SK-N-SH treated with all-trans-retinoic acid at 6 μM for 48 hours (cell line): ENCODE measurements around the gene CORO7.

Source experiments
- ATAC-seq: fragments of 200-7000 bp; cut with Tn5 transposase; 3 replicates; pipeline ENCODE4 v1.9.1; 2020; ENCODE audit warnings: mild to moderate bottlenecking, moderate library complexity
- BACH2 ChIP-seq: fragments of 250-450 bp; sonication (Bioruptor Pico); IDR thresholded peaks from 2 replicates; pipeline ENCODE4 v1.9.0; 2021; ENCODE audit warnings: mild to moderate bottlenecking, borderline replicate concordance
- CSDC2 ChIP-seq: fragments of 250-450 bp; sonication (Bioruptor Pico); IDR thresholded peaks from 2 replicates; pipeline ENCODE4 v1.5.0; 2020; ENCODE audit warnings: mild to moderate bottlenecking, moderate library complexity
- CSRNP3 ChIP-seq: fragments of 250-450 bp; sonication (Bioruptor Pico); IDR thresholded peaks from 2 replicates; pipeline ENCODE4 v1.5.1; 2021; ENCODE audit warnings: mild to moderate bottlenecking, moderate library complexity
- ESRRG ChIP-seq: fragments of 250-450 bp; sonication (Bioruptor Pico); IDR thresholded peaks from 2 replicates; pipeline ENCODE4 v1.6.1; 2021; ENCODE audit warnings: mild to moderate bottlenecking
- GLIS3 ChIP-seq: fragments of 250-450 bp; sonication (Bioruptor Pico); IDR thresholded peaks from 2 replicates; pipeline ENCODE4 v1.5.0; 2020; ENCODE audit warnings: mild to moderate bottlenecking, moderate library complexity
- ISL1 ChIP-seq: fragments of 250-450 bp; sonication (Bioruptor Pico); IDR thresholded peaks from 2 replicates; pipeline ENCODE4 v2.1.2; 2022; ENCODE audit warnings: mild to moderate bottlenecking, moderate library complexity
- OSR1 ChIP-seq: fragments of 250-450 bp; sonication (Bioruptor Pico); IDR thresholded peaks from 2 replicates; pipeline ENCODE4 v1.8.0; 2022; ENCODE audit warnings: moderate library complexity, mild to moderate bottlenecking, inconsistent platforms
- PATZ1 ChIP-seq: fragments of 250-450 bp; sonication (Bioruptor Pico); IDR thresholded peaks from 2 replicates; pipeline ENCODE4 v1.8.0; 2020; ENCODE audit warnings: mild to moderate bottlenecking, moderate library complexity, borderline replicate concordance
- POU6F1 ChIP-seq: fragments of 250-450 bp; sonication (Bioruptor Pico); IDR thresholded peaks from 2 replicates; pipeline ENCODE4 v1.8.0; 2021; ENCODE audit warnings: low read depth, mild to moderate bottlenecking, moderate library complexity, borderline replicate concordance
- PPARA ChIP-seq: fragments of 250-450 bp; sonication (Bioruptor Pico); IDR thresholded peaks from 2 replicates; pipeline ENCODE4 v1.5.0; 2020; ENCODE audit warnings: mild to moderate bottlenecking, borderline replicate concordance
- RARB ChIP-seq: fragments of 250-450 bp; sonication (Bioruptor Pico); IDR thresholded peaks from 2 replicates; pipeline ENCODE4 v1.8.0; 2021; ENCODE audit warnings: mild to moderate bottlenecking, moderate library complexity
- SNAI2 ChIP-seq: fragments of 250-450 bp; sonication (Bioruptor Pico); IDR thresholded peaks from 2 replicates; pipeline ENCODE4 v1.5.0; 2020; ENCODE audit warnings: mild to moderate bottlenecking, moderate library complexity
- TCF4 ChIP-seq: fragments of 250-450 bp; sonication (Bioruptor Pico); IDR thresholded peaks from 2 replicates; pipeline ENCODE4 v1.8.0; 2021; ENCODE audit warnings: mild to moderate bottlenecking, moderate library complexity, borderline replicate concordance
- TOX ChIP-seq: fragments of 250-450 bp; sonication (Bioruptor Pico); IDR thresholded peaks from 2 replicates; pipeline ENCODE4 v1.8.0; 2021; ENCODE audit warnings: mild to moderate bottlenecking, moderate library complexity, borderline replicate concordance
- TSHZ2 ChIP-seq: fragments of 250-450 bp; sonication (Bioruptor Pico); IDR thresholded peaks from 2 replicates; pipeline ENCODE4 v1.5.0; 2020; ENCODE audit warnings: mild to moderate bottlenecking, moderate library complexity
- ZC3H10 ChIP-seq: fragments of 250-450 bp; sonication (Bioruptor Pico); IDR thresholded peaks from 2 replicates; pipeline ENCODE4 v1.5.1; 2021; ENCODE audit warnings: mild to moderate bottlenecking, moderate library complexity
- ZFP3 ChIP-seq: fragments of 250-450 bp; sonication (Bioruptor Pico); IDR thresholded peaks from 2 replicates; pipeline ENCODE4 v1.5.0; 2020; ENCODE audit warnings: mild to moderate bottlenecking, moderate library complexity
- ZFP30 ChIP-seq: fragments of 450-650 bp; formaldehyde crosslinking; IDR thresholded peaks from 2 replicates; pipeline ENCODE4 v1.5.0; 2022; ENCODE audit warnings: mild to moderate bottlenecking, moderate library complexity
- ZNF565 ChIP-seq: fragments of 450-650 bp; formaldehyde crosslinking; conservative IDR thresholded peaks from 2 replicates; pipeline ENCODE4 v1.5.0; 2020; ENCODE audit warnings: low read depth, mild to moderate bottlenecking, moderate library complexity
- ZNF70 ChIP-seq: fragments of 450-650 bp; formaldehyde crosslinking; IDR thresholded peaks from 2 replicates; pipeline ENCODE4 v1.5.0; 2020; ENCODE audit warnings: mild to moderate bottlenecking, moderate library complexity
- TF ChIP-seq, protein P1 (sequence below): fragments of 250-450 bp; sonication (Bioruptor Pico); IDR thresholded peaks from 2 replicates; pipeline ENCODE4 v1.5.1; 2020; ENCODE audit warnings: low read depth, mild to moderate bottlenecking, moderate library complexity

The CORO7 gene

DNA sequence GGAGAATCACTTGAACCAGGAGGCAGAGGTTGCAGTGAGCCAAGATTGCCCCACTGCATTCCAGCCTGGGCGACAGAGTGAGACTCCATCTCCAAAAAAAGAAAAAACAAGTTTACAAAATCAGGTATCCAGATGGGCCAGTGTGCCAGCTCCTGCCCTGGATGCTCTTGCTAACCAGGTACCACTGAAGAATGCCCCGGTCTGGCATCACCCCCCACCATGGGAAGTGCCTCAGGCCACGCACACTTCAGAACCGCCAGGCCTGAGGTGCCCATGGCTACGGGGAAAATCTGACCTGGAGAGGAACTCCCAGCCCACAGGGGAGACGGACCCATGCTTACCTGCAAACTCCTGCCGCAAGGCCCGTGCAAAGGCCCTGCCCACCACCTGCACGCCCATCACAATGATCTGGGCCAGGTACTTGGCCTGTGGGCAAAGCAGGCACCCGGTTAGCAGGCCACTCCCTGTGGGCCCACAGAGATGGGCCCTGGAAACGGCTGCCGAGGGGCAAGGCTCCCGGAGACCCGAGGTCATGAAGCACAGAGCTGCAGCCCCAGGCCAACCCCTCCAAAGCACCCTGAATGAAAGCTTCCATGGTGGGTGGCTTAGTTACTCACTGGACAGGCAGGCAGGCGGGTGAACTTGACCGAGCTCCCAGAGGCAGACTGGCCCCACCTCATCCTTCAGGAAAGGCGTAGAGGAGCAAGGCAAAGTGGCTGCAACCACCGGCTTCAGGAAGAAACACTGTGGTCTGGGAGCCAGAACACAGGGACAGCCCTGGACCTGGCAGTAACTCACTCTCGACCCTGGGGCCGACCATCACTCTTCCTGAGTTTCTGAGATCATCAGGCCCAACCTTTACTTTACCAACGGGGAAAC lies 73.3 kb downstream of the CORO7 start:
- ATAC-seq, result no peak
- no peak for TF ChIP-seq TSHZ2
- no peak for TF ChIP-seq CSRNP3
- TF ChIP-seq ZNF565, result no peak
- TF ChIP-seq TCF4, result no peak
- no peak for TF ChIP-seq PPARA (CRISPR knock-in tag)
- no peak for TF ChIP-seq ZFP30 (CRISPR knock-in tag)
- TF ChIP-seq PATZ1 (CRISPR knock-in tag), result no peak
- TF ChIP-seq OSR1 (CRISPR knock-in tag), result no peak
- TF ChIP-seq ZC3H10 (CRISPR knock-in tag), result no peak
- no peak for TF ChIP-seq CSDC2 (CRISPR knock-in tag)
- no peak for TF ChIP-seq TOX (CRISPR knock-in tag)
- no peak for TF ChIP-seq BACH2
- TF ChIP-seq ESRRG, result no peak
- no peak for TF ChIP-seq GLIS3
- TF ChIP-seq SNAI2 (CRISPR knock-in tag), result no peak
- TF ChIP-seq ZFP3 (CRISPR knock-in tag), result no peak
- TF ChIP-seq, protein P1, sequence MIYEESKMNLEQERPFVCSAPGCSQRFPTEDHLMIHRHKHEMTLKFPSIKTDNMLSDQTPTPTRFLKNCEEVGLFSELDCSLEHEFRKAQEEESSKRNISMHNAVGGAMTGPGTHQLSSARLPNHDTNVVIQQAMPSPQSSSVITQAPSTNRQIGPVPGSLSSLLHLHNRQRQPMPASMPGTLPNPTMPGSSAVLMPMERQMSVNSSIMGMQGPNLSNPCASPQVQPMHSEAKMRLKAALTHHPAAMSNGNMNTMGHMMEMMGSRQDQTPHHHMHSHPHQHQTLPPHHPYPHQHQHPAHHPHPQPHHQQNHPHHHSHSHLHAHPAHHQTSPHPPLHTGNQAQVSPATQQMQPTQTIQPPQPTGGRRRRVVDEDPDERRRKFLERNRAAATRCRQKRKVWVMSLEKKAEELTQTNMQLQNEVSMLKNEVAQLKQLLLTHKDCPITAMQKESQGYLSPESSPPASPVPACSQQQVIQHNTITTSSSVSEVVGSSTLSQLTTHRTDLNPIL, result no peak
- no peak for TF ChIP-seq POU6F1 (CRISPR knock-in tag)
- TF ChIP-seq RARB (CRISPR knock-in tag), result no peak

GRCh38 chr16:4341250-4341649 lies 75.1 kb downstream of the CORO7 start:
- TF ChIP-seq BACH2 (no peak), ISL1 (CRISPR knock-in tag) (no peak), TCF4 (no peak), GLIS3 (no peak), TSHZ2 (no peak), ZFP3 (CRISPR knock-in tag) (no peak), ZNF70 (CRISPR knock-in tag) (no peak), OSR1 (CRISPR knock-in tag) (no peak), ZC3H10 (CRISPR knock-in tag) (no peak), CSRNP3 (no peak), CSDC2 (CRISPR knock-in tag) (no peak), SNAI2 (CRISPR knock-in tag) (no peak)
- TF ChIP-seq, protein P1, result no peak

More at GRCh38 chr16:4341250-4341649, 75.1 kb downstream of the CORO7 start:
- no peak for ATAC-seq
